Measurements from ENCODE around the gene FUCA2.

FUCA2 gene

GRCh38 chr6:143457563-143458359 is 53.8 kb downstream of the FUCA2 start:
- Histone ChIP-seq H3K27ac (no peak overlapping the region), H3K4me1 (ENCODE audit: low read depth, poor library complexity, severe bottlenecking) (peaks cover 8% of the 10 kb centered on the region), H4K20me1 (ENCODE audit: insufficient read depth) (no peaks in the 10 kb centered on the region), H3K9ac (no peak overlapping the region), H3K79me2 (ENCODE audit: insufficient read depth, low read depth) (no peaks in the 10 kb centered on the region), H3K27me3 (ENCODE audit: insufficient read depth, low read depth) (no peaks in the 10 kb centered on the region), H3K4me3 (IDR thresholded peaks at IDR 0.05; ENCODE audit: insufficient read depth, low read depth, low read length) (no peak overlapping the region), H3K36me3 (ENCODE audit: insufficient read depth) (no peaks in the 10 kb centered on the region), H2AFZ (ENCODE audit: low read depth) (no peak overlapping the region), H3K4me2 (no peak overlapping the region)
- TF ChIP-seq CTCF (conservative IDR thresholded peaks at IDR 0.05; ENCODE audit: low read depth, low read length), result no peak

- H3K9ac ChIP-seq, result peak overlapping the region; percentile 95
- no peak for TF ChIP-seq CTCF (conservative IDR thresholded peaks at IDR 0.05; ENCODE audit: low read depth, low read length)
- H3K27ac ChIP-seq, result peak overlapping the region; percentile 91; the same call in 1 of the 2 replicates
- H2AFZ ChIP-seq (ENCODE audit: low read depth), result peak overlapping the region; percentile 83; the same call in 1 of the 2 replicates
- peaks cover 39% of the 10 kb centered on the region for H3K79me2 ChIP-seq (ENCODE audit: insufficient read depth, low read depth)
- H3K4me2 ChIP-seq, result peak overlapping the region; percentile 90
- no peaks in the 10 kb centered on the region for H3K36me3 ChIP-seq (ENCODE audit: insufficient read depth)
- H3K4me1 ChIP-seq (ENCODE audit: low read depth, poor library complexity, severe bottlenecking), result peaks cover 25% of the 10 kb centered on the region
- no peaks in the 10 kb centered on the region for H3K27me3 ChIP-seq (ENCODE audit: insufficient read depth, low read depth)
- no peaks in the 10 kb centered on the region for H4K20me1 ChIP-seq (ENCODE audit: insufficient read depth)
- H3K4me3 ChIP-seq (IDR thresholded peaks at IDR 0.05; ENCODE audit: insufficient read depth, low read depth, low read length), result no peak overlapping the region
Measured at GRCh38 chr6:143451531-143451930, 60.0 kb downstream of the FUCA2 start.

- no peak for TF ChIP-seq CTCF (conservative IDR thresholded peaks at IDR 0.05; ENCODE audit: low read depth, low read length)
- Histone ChIP-seq H2AFZ (ENCODE audit: low read depth) (peak within 1 kb of the TSS; percentile 83), H3K79me2 (ENCODE audit: insufficient read depth, low read depth) (peaks cover 39% of the 10 kb centered on the region), H3K27me3 (ENCODE audit: insufficient read depth, low read depth) (no peaks in the 10 kb centered on the region), H3K4me1 (ENCODE audit: low read depth, poor library complexity, severe bottlenecking) (peaks cover 25% of the 10 kb centered on the region), H3K4me3 (IDR thresholded peaks at IDR 0.05; ENCODE audit: insufficient read depth, low read depth, low read length) (no peak within 1 kb of the TSS), H4K20me1 (ENCODE audit: insufficient read depth) (no peaks in the 10 kb centered on the region), H3K27ac (peak within 1 kb of the TSS; percentile 91), H3K4me2 (peak within 1 kb of the TSS; percentile 90), H3K9ac (peak within 1 kb of the TSS; percentile 95), H3K36me3 (ENCODE audit: insufficient read depth) (no peaks in the 10 kb centered on the region)
Measured at GRCh38 chr6:143450453-143451371, 60.8 kb downstream of the FUCA2 start, which contains the start of the genes ADAT2 and PEX3. ADAT2 (minus strand) TSS chr6:143450695; CDS start chr6:143450658, 37 bp downstream. PEX3 (plus strand) TSS chr6:143450805; CDS start chr6:143451043, 238 bp downstream.

GRCh38 chr6:143449714-143450452 is 61.6 kb downstream of the FUCA2 start:
- TF ChIP-seq CTCF (conservative IDR thresholded peaks at IDR 0.05; ENCODE audit: low read depth, low read length), result no peak
- Histone ChIP-seq H3K36me3 (ENCODE audit: insufficient read depth) (no peaks in the 10 kb centered on the region), H2AFZ (ENCODE audit: low read depth) (peak overlapping the region; percentile 83), H3K79me2 (ENCODE audit: insufficient read depth, low read depth) (peaks cover 39% of the 10 kb centered on the region), H3K27ac (peak overlapping the region; percentile 91), H4K20me1 (ENCODE audit: insufficient read depth) (no peaks in the 10 kb centered on the region), H3K4me1 (ENCODE audit: low read depth, poor library complexity, severe bottlenecking) (peaks cover 25% of the 10 kb centered on the region), H3K27me3 (ENCODE audit: insufficient read depth, low read depth) (no peaks in the 10 kb centered on the region), H3K4me3 (IDR thresholded peaks at IDR 0.05; ENCODE audit: insufficient read depth, low read depth, low read length) (no peak overlapping the region), H3K4me2 (peak overlapping the region; percentile 83), H3K9ac (peak overlapping the region; percentile 95)

Data from KMS-11 (cell line).